Adipose tissue (tissue), 3 donors: Measurements from ENCODE around the gene CCN5. TPM values are rescaled to one million over a fixed set of nuclear protein-coding genes. Genes with fewer than 3 reads are reported as not detected.

Experiments used
- H3K27ac ChIP-seq: one replicate; pipeline ENCODE4 v1.5.1; 2013; ENCODE audit warnings: low read depth, low read length
- WGBS, 3 donors: extraction: QIAGEN DNeasy Blood & Tissue Kit; methylation state at CpG; one replicate each; pipeline ENCODE4 v1.1.7; 2013; 5-methylcytosine and 5-hydroxymethylcytosine counted together
- polyA plus RNA-seq, 3 donors: library from polyadenylated mRNA; stranded (reverse); fragments of 200-250 nt; gene quantifications; one replicate each; pipeline ENCODE4 v1.2.3, GENCODE V29; 2013
- donor health status: healthy with polysubstance abuse.
- donor health status: Bipolar disorder and iron deficiency.
- donor health status: healthy.

Gene CCN5
- polyA plus RNA-seq, 3 donors: 0.36 to 36.3 (median 20.7) TPM

DNA sequence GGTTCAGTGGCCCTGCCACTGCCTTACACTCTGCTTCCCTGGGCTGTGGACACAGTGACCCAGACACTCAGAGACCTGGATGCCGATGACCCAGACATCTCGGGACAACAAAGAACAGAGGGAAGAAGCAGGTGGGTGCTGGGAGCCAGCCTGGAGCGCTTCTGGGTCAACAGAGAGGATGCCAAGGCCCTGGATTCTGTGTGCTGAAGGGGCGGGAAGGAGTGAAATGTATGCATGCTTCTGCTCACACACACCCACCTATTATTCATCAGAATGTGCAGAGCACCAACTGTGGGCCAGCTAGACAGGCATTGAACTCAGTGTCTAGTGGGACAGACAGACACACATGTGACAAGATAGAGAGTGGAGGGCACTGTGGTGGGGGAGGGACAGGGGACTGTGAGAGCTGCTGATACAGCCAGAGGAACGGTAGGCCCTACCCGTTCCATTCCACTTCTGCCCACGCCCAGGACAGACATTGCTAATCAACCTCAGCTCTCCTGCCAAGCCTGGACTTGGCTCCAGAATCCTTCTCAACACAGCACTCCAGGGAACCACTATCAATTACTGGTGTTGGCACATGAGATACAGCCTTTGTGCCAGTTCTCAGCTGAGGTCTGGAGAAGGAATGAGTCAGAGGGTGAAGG, 50.7 kb downstream of the CCN5 start:
- WGBS, 3 donors: 48 to 66% (median 64%) methylated on average over 7 of the region's 7 CpGs
- no peak overlapping the region for H3K27ac ChIP-seq

DNA sequence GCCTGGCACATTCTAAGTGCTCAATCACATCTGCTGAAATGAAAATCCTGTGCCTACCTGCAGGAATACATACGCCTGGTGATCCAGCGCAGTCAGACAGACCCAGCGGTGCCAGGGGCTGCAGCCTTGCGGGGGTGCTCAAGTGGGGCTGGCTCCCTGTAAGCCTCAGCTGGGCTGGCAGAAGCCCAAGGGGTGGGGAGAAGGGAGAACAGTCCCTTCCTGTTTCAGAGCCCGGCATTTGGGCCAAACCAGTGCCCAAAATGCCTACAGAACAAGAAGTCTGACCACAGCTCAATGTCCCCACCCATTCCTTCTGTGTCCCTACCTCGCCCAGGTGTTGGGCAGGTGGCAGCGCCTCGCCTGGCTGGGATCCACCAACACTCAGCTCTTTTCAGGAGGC, 53.1 kb downstream of the CCN5 start:
- 73 to 82% (median 73%) methylated on average over 7 to 8 of the region's 8 CpGs for WGBS, 3 donors
- H3K27ac ChIP-seq: no peak overlapping the region

DNA sequence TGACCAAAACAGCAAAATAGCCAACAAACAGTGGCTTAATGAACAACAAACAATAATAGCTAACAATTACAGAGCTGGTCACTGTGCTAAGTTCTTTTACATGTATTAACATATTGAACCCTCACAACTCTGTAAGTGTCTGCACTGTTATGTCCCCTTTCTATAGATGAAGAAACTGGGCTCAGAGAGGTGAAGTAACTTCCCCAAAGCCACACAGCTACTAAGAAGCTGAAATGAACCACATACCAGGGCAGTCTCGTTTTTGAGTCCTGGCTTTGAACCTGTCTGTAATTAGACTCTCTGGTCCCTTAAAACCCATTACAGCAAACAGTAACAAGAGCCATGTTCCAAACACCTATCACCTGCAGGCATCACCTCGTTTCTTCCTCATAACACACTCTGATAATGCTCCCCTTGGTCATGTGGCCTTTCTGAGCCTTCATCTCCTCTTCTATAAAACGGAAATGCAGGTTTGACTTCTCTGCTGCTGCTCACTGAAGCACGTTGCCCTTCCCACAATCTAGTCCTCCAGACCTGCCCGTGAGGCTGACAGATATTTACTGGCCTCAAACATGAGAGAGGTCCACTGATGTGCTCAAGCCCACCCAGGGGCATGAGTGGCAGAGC, 53.8 kb downstream of the CCN5 start:
- 48 to 56% (median 49%) methylated on average over 5 of the region's 5 CpGs for WGBS, 3 donors
- no peak overlapping the region for H3K27ac ChIP-seq

DNA sequence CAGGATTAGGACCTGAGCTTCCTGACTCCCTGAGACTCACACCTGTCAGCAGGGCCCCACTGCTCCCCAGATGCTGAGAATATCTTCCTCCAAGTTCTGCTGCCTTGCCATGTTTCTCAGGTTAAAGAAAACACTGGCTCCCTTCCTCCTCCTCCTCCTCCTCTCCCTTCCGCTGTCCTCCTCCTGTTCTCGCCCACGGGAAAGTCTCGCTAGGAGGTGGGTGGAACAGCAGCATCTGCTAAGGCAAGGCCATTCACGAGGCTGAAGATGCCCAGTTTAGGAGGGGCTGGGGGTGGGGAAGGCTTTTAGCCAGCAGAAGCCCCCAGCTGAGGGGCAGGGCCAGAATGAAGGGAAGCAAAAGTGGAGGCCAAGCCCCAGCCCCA, 54.3 kb downstream of the CCN5 start:
- WGBS, 3 donors: 33 to 52% (median 52%) methylated on average over 5 of the region's 5 CpGs
- no peak overlapping the region for H3K27ac ChIP-seq

DNA sequence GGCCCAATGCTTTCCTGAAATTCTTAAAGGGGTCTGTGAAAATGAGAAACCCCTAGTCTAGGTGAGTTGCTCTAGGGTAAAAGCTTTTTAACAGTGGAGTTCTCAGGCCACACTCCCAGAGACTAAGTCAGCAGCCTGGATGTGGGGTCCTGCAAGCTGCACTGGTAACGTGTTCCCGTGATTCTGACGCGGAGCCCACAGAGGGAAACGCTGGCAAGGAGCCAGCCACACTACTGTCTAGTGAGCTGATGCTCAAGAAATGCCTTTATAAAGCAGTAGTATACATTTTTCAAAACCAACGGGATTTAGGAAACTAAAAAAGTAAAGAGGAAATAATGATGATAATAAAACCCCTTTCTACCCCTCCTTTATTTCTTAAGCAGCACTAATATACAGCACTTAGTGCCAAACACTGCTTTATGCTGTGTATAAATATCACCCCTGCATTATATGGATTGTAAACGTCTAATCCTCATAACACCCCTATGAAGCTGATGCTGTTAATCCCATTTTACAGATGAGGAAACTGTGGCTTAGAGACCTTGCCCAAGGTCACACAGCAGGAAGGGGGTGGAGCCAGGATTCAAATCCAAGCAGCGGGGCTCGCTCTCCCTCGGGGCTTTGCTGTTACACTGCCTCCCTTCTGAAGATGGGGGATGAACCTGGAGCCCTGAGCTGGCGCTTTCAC, 55.5 kb downstream of the CCN5 start:
- WGBS, 3 donors: 52 to 59% (median 59%) methylated on average over 11 of the region's 11 CpGs
- no peak overlapping the region for H3K27ac ChIP-seq

GRCh38 chr20:44771172-44771535, 56.0 kb downstream of the CCN5 start:
- H3K27ac ChIP-seq: no peak overlapping the region
- WGBS, 3 donors: 83 to 85% (median 85%) methylated on average over 7 to 8 of the region's 8 CpGs

- WGBS, 3 donors: 51 to 80% (median 53%) methylated on average over 8 of the region's 8 CpGs
- H3K27ac ChIP-seq: no peak overlapping the region
These were observed 57.5 kb downstream of the CCN5 start for GRCh38 chr20:44772636-44773035.

- H3K27ac ChIP-seq: no peak overlapping the region
- WGBS, 3 donors: 37 to 57% (median 56%) methylated on average over 10 of the region's 10 CpGs
These were observed 58.1 kb downstream of the CCN5 start for GRCh38 chr20:44773070-44773829.

GRCh38 chr20:44776980-44777379, 61.8 kb downstream of the CCN5 start:
- H3K27ac ChIP-seq: no peak overlapping the region
- WGBS, 3 donors: 15% methylated on average over 7 of the region's 7 CpGs

Other genes with a start within 250 kb of the CCN5 start
- 10 to 100 TPM in 1 of 3 donors, 1 to 10 TPM in 2; 2.9 to 12.6 (median 8.2) TPM for gene TTPAL, start 239.5 kb upstream of the CCN5 start, polyA plus RNA-seq
- 10 to 100 TPM; 31.2 to 78.8 (median 62.3) TPM for gene SERINC3, start 193.3 kb upstream of the CCN5 start, polyA plus RNA-seq
- 100 to 1,000 TPM in 1 of 3 donors, 10 to 100 TPM in 2; 18.1 to 122 (median 74.4) TPM for gene PKIG, start 132.8 kb upstream of the CCN5 start, polyA plus RNA-seq
- 10 to 100 TPM in 2 of 3 donors, 1 to 10 TPM in 1; 5.8 to 30.0 (median 18.4) TPM for gene ADA, start 63.7 kb upstream of the CCN5 start, polyA plus RNA-seq
- 1 to 10 TPM in 2 of 3 donors, under 1 TPM in 1; 0.85 to 5.3 (median 2.4) TPM for gene KCNK15, start 30.5 kb downstream of the CCN5 start, polyA plus RNA-seq
- gene RIMS4, start 95.2 kb downstream of the CCN5 start, polyA plus RNA-seq: 1 to 10 TPM in 1 of 3 donors, under 1 TPM in 2; 0.03 to 1.8 (median 0.19) TPM
- gene YWHAB, start 170.3 kb downstream of the CCN5 start, polyA plus RNA-seq: 100 to 1,000 TPM in 2 of 3 donors, 10 to 100 TPM in 1; 31.3 to 113 (median 103) TPM
- gene PABPC1L, start 194.7 kb downstream of the CCN5 start, polyA plus RNA-seq: 10 to 100 TPM in 1 of 3 donors, 1 to 10 TPM in 2; 5.3 to 24.7 (median 8.2) TPM
- gene TOMM34, start 245.0 kb downstream of the CCN5 start, polyA plus RNA-seq: 10 to 100 TPM; 10.0 to 12.4 (median 10.8) TPM